Inferior parietal cortex (tissue), 1 donor: Measurements from ENCODE around the gene TRPC4AP.

ENCODE experiments used
- DNase-seq: peaks from one replicate; pipeline ENCODE4 v3.0.0-alpha.2; 2016; ENCODE audit errors: extremely low spot score

TRPC4AP gene

DNA sequence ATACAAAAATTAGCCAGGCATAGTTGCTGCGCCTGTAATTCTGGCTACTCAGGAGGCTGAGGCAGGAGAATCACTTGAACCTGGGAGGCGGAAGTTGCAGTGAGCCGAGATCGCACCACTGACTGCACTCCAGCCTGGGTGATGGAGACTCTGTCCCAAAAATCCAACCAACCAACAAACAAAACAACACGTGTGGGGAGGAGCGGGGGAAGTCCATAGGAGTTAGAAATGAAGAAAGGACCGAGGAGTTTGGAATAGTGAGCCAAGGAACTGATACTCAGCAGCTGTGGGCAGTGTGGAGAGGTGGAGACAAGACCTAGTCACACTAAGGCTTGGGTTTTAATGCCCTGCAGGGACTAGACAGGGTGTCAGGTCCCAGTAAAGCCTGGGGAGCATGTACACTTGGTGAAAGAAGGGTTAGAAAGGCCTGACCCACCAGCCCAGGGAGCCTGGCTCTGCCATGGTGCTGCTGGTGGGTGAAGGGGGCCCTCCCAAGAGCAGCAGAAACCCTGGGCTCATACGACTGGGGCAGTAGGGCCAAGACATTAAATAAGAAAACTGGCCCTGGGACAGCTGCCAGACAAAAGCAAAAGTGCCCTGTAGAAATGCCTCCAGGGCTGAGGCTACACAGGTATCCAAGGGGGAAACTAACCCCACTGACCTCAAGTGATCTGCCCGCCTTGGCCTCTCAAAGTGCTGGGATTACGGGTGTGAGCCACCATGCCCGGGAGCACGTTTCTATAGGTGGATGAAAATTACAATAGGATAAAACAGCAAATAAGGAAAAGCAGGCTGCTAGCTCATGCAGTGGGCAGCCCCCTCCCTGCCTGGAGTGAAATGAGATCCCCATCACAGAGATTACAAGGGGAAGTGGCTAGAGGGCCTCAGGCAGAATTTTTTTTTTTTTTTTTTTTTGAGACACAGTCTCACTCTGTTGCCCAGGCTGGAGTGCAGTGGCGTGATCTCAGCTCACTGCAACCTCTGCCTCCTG, 78.9 kb downstream of the TRPC4AP start:
- DNase-seq, result no peak

GRCh38 chr20:35012227-35013069, 80.2 kb downstream of the TRPC4AP start:
- no peak for DNase-seq

GRCh38 chr20:35011589-35012226, 80.9 kb downstream of the TRPC4AP start:
- no peak for DNase-seq

- no peak for DNase-seq
Observed at GRCh38 chr20:35010405-35011192, 82.0 kb downstream of the TRPC4AP start.

GRCh38 chr20:35009665-35010328, 82.8 kb downstream of the TRPC4AP start:
- no peak for DNase-seq

DNA sequence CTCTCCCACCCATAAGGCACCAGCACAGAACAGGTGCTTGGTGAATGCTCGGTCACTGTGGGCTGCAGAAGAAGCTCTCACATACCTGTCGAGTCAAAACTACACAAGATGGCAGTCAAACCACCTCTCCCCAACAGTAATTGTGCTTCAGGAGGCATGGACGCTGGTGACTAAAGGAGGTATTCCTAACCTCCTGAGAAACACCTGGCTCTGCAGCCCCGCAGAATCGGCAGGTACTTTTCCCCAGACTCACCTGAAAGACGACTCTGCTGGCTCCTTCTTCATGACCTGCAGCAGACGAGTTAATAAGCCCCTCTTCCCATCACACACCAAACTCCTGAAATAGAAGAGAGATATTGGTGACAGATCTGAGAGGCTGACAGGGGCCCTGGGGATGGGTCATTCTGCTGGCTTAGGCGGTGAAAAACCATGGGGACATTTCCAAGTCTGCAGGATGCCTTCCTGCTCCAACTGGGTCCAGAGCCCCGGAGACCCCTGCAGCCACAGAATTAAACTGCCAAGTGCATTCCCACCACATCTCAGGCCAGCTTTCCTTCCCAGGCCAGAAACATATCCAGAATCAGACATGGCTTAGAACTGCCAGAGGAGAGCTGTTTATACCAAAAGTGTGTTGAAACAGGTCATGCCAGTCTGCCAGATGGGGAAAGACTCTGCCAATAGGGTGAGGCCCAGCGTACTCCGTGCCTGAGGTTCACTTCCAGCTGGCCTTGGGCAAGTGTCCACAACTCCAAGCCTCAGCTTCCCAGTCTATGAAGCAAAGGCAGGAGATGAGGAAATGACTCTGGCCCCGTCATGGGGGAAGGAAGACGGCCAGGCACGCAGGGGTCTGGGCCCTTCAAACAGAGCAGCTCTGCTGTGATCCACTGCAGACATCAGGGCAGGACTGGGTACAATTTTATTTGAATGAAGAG, 83.9 kb downstream of the TRPC4AP start:
- DNase-seq, result no peak

- DNase-seq, result no peak
Observed at GRCh38 chr20:35007891-35008290, 84.7 kb downstream of the TRPC4AP start.

DNA sequence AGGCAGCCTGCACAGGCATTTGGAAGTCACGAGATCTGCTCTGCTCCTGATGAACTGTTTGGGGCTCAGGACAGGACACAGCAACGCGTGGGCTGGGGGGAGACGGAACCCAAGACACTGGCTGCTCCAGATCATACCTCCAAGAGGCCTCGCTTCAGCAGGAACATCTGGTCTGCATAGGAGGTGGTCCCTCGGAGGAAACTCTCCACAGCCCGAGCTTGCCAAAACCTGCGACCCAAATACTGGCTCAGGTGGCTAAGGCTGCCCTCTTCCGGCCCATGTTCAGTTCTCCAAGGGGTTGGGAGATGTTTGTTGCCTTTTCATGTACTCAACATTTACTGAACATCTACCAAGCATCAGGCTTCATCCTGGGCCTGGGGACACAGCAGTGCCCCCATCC, 85.2 kb downstream of the TRPC4AP start:
- no peak for DNase-seq

DNA sequence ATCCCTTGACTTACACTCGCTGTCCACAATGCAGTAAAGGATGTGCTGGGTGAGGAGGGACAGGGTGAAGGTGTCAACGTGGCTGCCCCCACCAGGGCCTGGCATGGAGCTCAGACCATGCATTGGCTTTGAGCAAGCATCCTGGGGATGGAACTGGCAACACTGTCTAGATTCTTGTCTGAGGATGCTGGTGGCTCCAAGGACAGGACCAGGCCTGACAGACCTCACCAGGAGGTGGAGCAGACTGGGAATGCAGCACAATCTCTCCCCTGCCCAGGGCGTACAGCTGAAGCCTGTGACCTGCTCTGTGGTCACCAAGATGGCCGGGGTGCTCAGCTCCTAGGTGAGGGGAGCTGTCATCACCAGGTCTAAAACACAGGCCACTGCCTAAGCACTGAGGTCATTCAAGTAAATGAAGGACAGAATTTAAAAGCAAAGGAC, 86.1 kb downstream of the TRPC4AP start:
- no peak for DNase-seq

DNA sequence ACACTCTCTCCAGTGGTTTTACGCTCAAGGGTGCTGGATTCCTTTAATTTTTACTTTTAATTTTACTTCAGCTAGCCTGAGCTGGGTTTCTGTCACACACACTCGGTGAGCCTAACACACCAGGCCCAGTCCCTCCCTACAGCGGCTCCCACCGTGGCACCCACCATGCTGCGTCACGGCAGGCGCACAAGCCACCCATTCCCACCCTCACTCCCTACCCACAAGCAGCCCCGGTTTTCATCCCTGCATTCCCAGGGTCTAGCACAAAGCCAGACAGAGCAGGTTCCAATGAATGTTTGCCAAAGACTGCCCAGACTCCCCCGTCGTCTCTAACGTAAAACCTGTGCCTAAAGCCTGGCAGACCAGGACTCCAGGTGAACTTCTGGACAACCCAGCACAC, 86.6 kb downstream of the TRPC4AP start:
- no peak for DNase-seq

DNA sequence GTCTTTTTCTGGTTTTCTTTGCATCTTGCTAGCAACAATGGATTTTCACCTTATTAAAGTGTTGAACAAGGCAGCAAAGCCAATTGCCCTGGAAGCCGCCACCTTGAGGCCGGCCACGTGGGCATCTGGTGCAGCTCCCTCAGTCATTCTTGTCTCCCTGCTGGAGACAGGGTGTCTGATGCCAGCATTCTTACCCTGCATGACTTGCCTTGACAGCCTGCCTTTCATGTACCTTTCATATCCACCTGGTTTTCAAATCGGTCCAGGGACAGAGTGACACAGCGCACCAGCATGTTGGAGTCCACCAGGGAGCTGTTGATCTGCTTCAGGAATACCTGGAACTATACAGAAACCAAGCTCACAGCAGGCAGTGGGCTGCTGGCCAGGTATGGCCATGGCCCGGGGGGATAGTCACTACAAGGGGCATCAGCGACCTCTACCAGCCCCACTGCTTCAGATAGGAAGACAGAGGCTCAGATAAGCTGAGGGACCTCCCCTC, 87.1 kb downstream of the TRPC4AP start:
- no peak for DNase-seq

DNA sequence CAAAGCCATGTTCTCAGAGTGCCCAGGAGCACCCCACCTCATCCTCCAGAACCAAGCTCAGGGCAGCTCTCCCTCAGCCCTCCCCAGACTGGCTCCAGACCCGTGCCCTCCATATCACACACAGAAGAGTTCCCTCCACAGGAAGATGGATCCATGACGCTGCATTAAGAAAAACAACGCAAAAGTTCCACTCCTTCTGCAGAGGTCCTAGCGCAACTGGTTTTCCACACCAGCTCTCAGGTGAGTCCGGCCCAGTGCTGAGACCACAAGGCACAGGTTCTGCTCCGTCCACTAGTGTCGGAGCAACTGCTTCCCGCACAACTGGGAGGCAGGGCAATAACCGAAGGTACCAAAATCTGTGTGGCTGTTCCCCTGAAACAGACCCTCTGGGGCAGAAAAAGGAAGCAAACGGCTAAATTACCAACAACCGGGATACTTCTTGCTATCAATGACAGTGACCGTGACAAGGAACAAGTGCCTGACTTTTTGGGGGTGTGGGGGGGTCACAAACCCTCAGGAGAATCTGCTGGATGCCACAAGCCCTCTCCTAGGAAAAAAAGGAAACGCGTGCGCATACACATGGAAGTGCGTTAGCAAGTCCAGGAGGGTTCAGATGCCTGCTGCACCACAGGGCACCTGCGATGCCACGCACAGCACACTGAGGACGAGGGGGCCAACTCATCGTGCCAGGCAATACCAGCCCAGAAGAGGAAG, 87.7 kb downstream of the TRPC4AP start:
- DNase-seq, result no peak

DNA sequence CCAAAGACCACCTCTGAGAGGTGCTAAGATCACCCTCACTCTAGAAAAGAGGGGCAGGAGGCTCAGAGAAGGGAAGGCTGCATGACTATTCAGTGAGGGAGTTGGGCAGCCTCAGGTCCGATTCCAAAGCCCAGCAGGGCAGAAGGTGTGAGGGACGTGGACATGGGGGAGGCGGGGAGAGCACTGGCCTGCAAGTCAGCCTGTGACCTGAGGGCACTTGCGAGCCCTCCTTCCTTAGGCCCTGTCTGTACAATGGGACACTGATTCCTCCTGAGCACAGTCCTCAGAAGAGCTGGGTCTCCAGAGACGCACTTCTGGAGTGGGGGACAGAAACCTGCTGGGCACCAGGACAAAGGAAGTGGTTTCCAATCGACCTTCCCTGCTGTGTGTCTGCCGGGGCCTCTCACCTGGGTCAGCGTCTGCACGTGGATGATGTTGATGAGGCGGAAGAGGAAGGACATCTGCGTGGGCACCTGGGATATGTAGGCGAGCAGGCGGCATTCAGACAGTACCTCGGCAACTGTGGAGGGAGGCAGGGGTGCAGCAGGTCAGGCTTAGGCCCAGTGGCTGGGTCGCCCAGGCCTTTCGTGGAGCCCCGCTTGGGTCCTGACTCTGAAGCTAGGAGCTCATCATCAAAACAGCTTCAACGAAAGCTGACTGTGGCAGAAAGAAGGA, 88.4 kb downstream of the TRPC4AP start:
- DNase-seq, result no peak

DNA sequence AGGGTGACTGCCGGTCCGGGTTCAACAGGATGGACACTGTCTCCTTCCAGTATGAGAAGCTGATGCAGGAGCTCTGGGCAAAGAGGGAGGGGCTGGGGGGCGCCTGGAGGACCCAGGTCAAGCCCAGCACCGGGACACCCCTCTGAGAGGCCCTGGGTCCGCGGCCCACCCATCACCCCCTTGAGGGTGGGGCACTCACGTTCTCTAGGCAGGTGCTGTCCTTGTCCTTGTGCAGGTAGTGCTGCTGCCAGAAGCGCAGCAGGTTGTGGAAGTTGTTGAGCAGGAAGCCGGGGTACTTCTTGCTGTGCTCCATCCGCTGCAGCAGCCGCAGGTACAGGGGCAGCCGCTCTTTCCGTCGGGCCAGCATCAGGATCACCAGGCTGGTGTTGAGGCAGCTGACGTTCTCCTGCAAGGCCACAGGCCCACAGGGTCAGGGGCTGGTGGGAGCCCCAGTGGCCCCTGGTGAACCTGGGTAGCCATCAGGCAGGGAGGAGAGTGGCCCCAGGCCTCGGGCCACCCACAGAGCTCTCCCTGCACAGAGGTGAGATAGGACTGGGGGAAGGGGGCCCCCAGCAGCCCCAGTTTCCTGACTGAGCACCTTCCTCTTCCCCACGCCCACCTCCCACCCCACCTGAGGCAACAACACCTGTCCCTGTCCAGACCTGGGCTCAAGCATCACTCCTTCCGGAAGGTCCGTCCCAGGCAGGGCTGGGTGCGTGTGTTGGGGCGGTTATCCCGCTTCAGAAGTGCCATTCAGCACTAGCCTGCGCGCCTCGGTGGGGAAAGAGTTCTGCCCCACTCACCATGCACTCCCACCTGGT, 89.2 kb downstream of the TRPC4AP start:
- DNase-seq, result no peak

DNA sequence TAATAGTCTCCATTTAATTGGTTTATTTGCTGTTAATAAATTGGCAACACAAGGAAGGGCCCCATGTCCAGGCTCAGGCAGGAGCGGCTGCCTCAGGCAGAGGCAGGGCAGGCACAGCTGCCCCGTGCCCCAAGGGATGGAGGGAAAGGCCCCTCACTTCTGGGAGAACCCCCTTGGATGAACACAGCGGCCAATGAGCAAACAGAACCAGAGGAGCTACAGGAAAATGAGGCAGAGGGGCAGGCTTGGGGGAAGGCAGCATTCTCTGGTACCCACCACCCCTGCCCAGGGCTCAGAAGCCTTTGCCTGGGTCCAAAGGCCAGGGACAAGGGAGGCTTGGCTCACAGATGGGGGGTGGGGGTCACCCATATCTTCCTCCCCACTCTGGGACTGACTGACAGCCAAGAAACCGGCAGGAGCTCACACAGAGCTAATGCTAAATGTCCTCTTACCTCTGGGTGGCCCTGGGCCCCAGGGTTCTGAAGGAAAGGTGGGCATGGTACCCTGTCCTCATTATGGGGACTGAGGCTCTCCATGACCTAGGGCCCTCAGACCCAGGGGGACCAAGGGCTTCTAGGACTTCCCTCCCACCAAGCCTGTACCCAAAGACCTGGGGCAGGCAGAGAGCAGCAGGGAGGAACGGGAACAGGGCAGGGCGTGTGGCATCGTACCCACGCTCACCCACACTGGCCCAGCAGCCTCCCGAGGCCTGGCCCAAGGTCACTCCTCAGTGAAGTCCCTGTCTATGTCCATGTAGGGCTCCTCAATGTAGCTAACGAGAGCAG, 90.0 kb downstream of the TRPC4AP start:
- DNase-seq, result no peak

GRCh38 chr20:35001596-35002362, 90.8 kb downstream of the TRPC4AP start:
- no peak for DNase-seq
